ENCODE data around the gene FAM221B. TPM values are rescaled to one million over a fixed set of nuclear protein-coding genes. Genes with fewer than 3 reads are reported as not detected.

FAM221B gene
- polyA plus RNA-seq (2013, experiment 1 of 2) = not detected
- polyA plus RNA-seq (2013, experiment 2 of 2) = not detected

GRCh38 chr9:35828716-35829083, at the start of gene FAM221B:
Gene FAM221B (minus strand): TSS chr9:35828732. CDS start chr9:35826161, 2,571 bp downstream.
- H3K4me1 ChIP-seq (ENCODE audit: insufficient read depth, low read length) = peaks cover 2% of the 10 kb centered on the region; the same call in 1 of the 2 replicates
- H3K36me3 ChIP-seq (ENCODE audit: insufficient read depth, low read length) = no peaks in the 10 kb centered on the region
- peak within 1 kb of the TSS; percentile 43 for H3K9ac ChIP-seq (ENCODE audit: low read depth, low read length)
- H3K27me3 ChIP-seq (ENCODE audit: insufficient read depth, low read length) = no peaks in the 10 kb centered on the region
- H3K9me3 ChIP-seq (ENCODE audit: insufficient read depth, low read depth, low read length) = no peaks in the 10 kb centered on the region
- H3K27ac ChIP-seq (ENCODE audit: low read depth, low read length) = no peak within 1 kb of the TSS; the same call in 1 of the 2 replicates
- 5% methylated on average over 21 of the region's 21 CpGs for WGBS
- H3K4me3 ChIP-seq (ENCODE audit: low read length) = peak within 1 kb of the TSS; percentile 70

GRCh38 chr9:35872505-35872904, 44.0 kb upstream of the FAM221B start:
- no peaks in the 10 kb centered on the region for H3K36me3 ChIP-seq (ENCODE audit: insufficient read depth, low read length)
- WGBS = 86% methylated on average over 1 of the region's 3 CpGs
- H3K9me3 ChIP-seq (ENCODE audit: insufficient read depth, low read depth, low read length) = peaks cover 15% of the 10 kb centered on the region; the same call in 1 of the 2 replicates

GRCh38 chr9:35871545-35871944, 43.0 kb upstream of the FAM221B start:
- peaks cover 9% of the 10 kb centered on the region; the same call in 1 of the 2 replicates for H3K4me1 ChIP-seq (ENCODE audit: insufficient read depth, low read length)
- no peaks in the 10 kb centered on the region for H3K36me3 ChIP-seq (ENCODE audit: insufficient read depth, low read length)
- no peak overlapping the region for H3K9ac ChIP-seq (ENCODE audit: low read depth, low read length)
- H3K27ac ChIP-seq (ENCODE audit: low read depth, low read length) = no peak overlapping the region
- no peaks in the 10 kb centered on the region for H3K27me3 ChIP-seq (ENCODE audit: insufficient read depth, low read length)
- peaks cover 10% of the 10 kb centered on the region; the same call in 1 of the 2 replicates for H3K9me3 ChIP-seq (ENCODE audit: insufficient read depth, low read depth, low read length)
- no peak overlapping the region for H3K4me3 ChIP-seq (ENCODE audit: low read length)
- WGBS = 77% methylated on average over 3 of the region's 3 CpGs

More at GRCh38 chr9:35872505-35872904, 44.0 kb upstream of the FAM221B start:
- Histone ChIP-seq H3K27me3 (ENCODE audit: insufficient read depth, low read length) (no peaks in the 10 kb centered on the region), H3K4me1 (ENCODE audit: insufficient read depth, low read length) (peaks cover 9% of the 10 kb centered on the region; the same call in 1 of the 2 replicates), H3K4me3 (ENCODE audit: low read length) (no peak overlapping the region), H3K27ac (ENCODE audit: low read depth, low read length) (no peak overlapping the region), H3K9ac (ENCODE audit: low read depth, low read length) (no peak overlapping the region)

GRCh38 chr9:35870351-35870923, 41.9 kb upstream of the FAM221B start, which contains the start of gene OR13J1:
Gene OR13J1 (minus strand): TSS chr9:35870401. CDS start chr9:35870401, 0 bp downstream.
- Histone ChIP-seq H3K36me3 (ENCODE audit: insufficient read depth, low read length) (no peaks in the 10 kb centered on the region), H3K4me3 (ENCODE audit: low read length) (no peak within 1 kb of the TSS), H3K4me1 (ENCODE audit: insufficient read depth, low read length) (peaks cover 9% of the 10 kb centered on the region; the same call in 1 of the 2 replicates), H3K9me3 (ENCODE audit: insufficient read depth, low read depth, low read length) (0 out of 2 replicates have a peak, but pooled peaks cover 3% of the 10 kb centered on the region), H3K27ac (ENCODE audit: low read depth, low read length) (no peak within 1 kb of the TSS), H3K9ac (ENCODE audit: low read depth, low read length) (no peak within 1 kb of the TSS), H3K27me3 (ENCODE audit: insufficient read depth, low read length) (no peaks in the 10 kb centered on the region)
- 92% methylated on average over 8 of the region's 8 CpGs for WGBS

- WGBS = 95% methylated on average over 19 of the region's 19 CpGs
- Histone ChIP-seq H3K9ac (ENCODE audit: low read depth, low read length) (no peak overlapping the region), H3K9me3 (ENCODE audit: insufficient read depth, low read depth, low read length) (no peaks in the 10 kb centered on the region), H3K27me3 (ENCODE audit: insufficient read depth, low read length) (no peaks in the 10 kb centered on the region), H3K36me3 (ENCODE audit: insufficient read depth, low read length) (no peaks in the 10 kb centered on the region), H3K4me1 (ENCODE audit: insufficient read depth, low read length) (peaks cover 9% of the 10 kb centered on the region; the same call in 1 of the 2 replicates), H3K4me3 (ENCODE audit: low read length) (no peak overlapping the region), H3K27ac (ENCODE audit: low read depth, low read length) (no peak overlapping the region)
Observed at GRCh38 chr9:35869621-35870216, 41.2 kb upstream of the FAM221B start.

GRCh38 chr9:35868933-35869332, 40.4 kb upstream of the FAM221B start:
- no peaks in the 10 kb centered on the region for H3K9me3 ChIP-seq (ENCODE audit: insufficient read depth, low read depth, low read length)
- peaks cover 9% of the 10 kb centered on the region; the same call in 1 of the 2 replicates for H3K4me1 ChIP-seq (ENCODE audit: insufficient read depth, low read length)
- whole genome bisulfite sequencing = 70% methylated on average over 2 of the region's 2 CpGs
- H3K9ac ChIP-seq (ENCODE audit: low read depth, low read length) = no peak overlapping the region
- H3K27me3 ChIP-seq (ENCODE audit: insufficient read depth, low read length) = 0 out of 2 replicates have a peak, but pooled peaks cover 3% of the 10 kb centered on the region
- no peak overlapping the region for H3K27ac ChIP-seq (ENCODE audit: low read depth, low read length)
- no peak overlapping the region for H3K4me3 ChIP-seq (ENCODE audit: low read length)
- no peaks in the 10 kb centered on the region for H3K36me3 ChIP-seq (ENCODE audit: insufficient read depth, low read length)

GRCh38 chr9:35867538-35867937, 39.0 kb upstream of the FAM221B start:
- Histone ChIP-seq H3K36me3 (ENCODE audit: insufficient read depth, low read length) (no peaks in the 10 kb centered on the region), H3K27me3 (ENCODE audit: insufficient read depth, low read length) (0 out of 2 replicates have a peak, but pooled peaks cover 3% of the 10 kb centered on the region), H3K9ac (ENCODE audit: low read depth, low read length) (no peak overlapping the region), H3K4me1 (ENCODE audit: insufficient read depth, low read length) (peaks cover 9% of the 10 kb centered on the region; the same call in 1 of the 2 replicates), H3K4me3 (ENCODE audit: low read length) (no peak overlapping the region), H3K27ac (ENCODE audit: low read depth, low read length) (no peak overlapping the region), H3K9me3 (ENCODE audit: insufficient read depth, low read depth, low read length) (no peaks in the 10 kb centered on the region)
- 94% methylated on average over 4 of the region's 4 CpGs for WGBS

GRCh38 chr9:35864695-35865255, 36.2 kb upstream of the FAM221B start:
- 84% methylated on average over 8 of the region's 8 CpGs for WGBS
- Histone ChIP-seq H3K27ac (ENCODE audit: low read depth, low read length) (no peak overlapping the region), H3K9me3 (ENCODE audit: insufficient read depth, low read depth, low read length) (no peaks in the 10 kb centered on the region), H3K4me3 (ENCODE audit: low read length) (no peak overlapping the region), H3K4me1 (ENCODE audit: insufficient read depth, low read length) (peaks cover 9% of the 10 kb centered on the region; the same call in 1 of the 2 replicates), H3K27me3 (ENCODE audit: insufficient read depth, low read length) (0 out of 2 replicates have a peak, but pooled peaks cover 3% of the 10 kb centered on the region), H3K36me3 (ENCODE audit: insufficient read depth, low read length) (no peaks in the 10 kb centered on the region), H3K9ac (ENCODE audit: low read depth, low read length) (0 out of 2 replicates have a peak overlapping the region, but pooled peaks have one; percentile 7)

GRCh38 chr9:35863583-35863982, 35.1 kb upstream of the FAM221B start:
- 0 out of 2 replicates have a peak, but pooled peaks cover 3% of the 10 kb centered on the region for H3K27me3 ChIP-seq (ENCODE audit: insufficient read depth, low read length)
- no peaks in the 10 kb centered on the region for H3K36me3 ChIP-seq (ENCODE audit: insufficient read depth, low read length)
- no peak overlapping the region for H3K9ac ChIP-seq (ENCODE audit: low read depth, low read length)
- H3K27ac ChIP-seq (ENCODE audit: low read depth, low read length) = no peak overlapping the region
- WGBS = 81% methylated on average over 8 of the region's 8 CpGs
- H3K9me3 ChIP-seq (ENCODE audit: insufficient read depth, low read depth, low read length) = no peaks in the 10 kb centered on the region
- H3K4me3 ChIP-seq (ENCODE audit: low read length) = no peak overlapping the region
- peaks cover 3% of the 10 kb centered on the region; the same call in 1 of the 2 replicates for H3K4me1 ChIP-seq (ENCODE audit: insufficient read depth, low read length)

- H3K9ac ChIP-seq (ENCODE audit: low read depth, low read length) = no peak overlapping the region
- WGBS = 91% methylated on average over 4 of the region's 4 CpGs
- 0 out of 2 replicates have a peak, but pooled peaks cover 3% of the 10 kb centered on the region for H3K27me3 ChIP-seq (ENCODE audit: insufficient read depth, low read length)
- H3K36me3 ChIP-seq (ENCODE audit: insufficient read depth, low read length) = no peaks in the 10 kb centered on the region
- H3K9me3 ChIP-seq (ENCODE audit: insufficient read depth, low read depth, low read length) = no peaks in the 10 kb centered on the region
- H3K4me1 ChIP-seq (ENCODE audit: insufficient read depth, low read length) = no peaks in the 10 kb centered on the region
- H3K4me3 ChIP-seq (ENCODE audit: low read length) = no peak overlapping the region
- no peak overlapping the region for H3K27ac ChIP-seq (ENCODE audit: low read depth, low read length)
Observed at GRCh38 chr9:35862328-35862727, 33.8 kb upstream of the FAM221B start.

All from HUES64 (cell line).